HG03575 (cell line): Measurements from ENCODE around the gene ADAM12.
A peak's percentile ranks its signal among the peaks of the same experiment; 100 is the strongest.

Source experiments
- ATAC-seq: cut with Tn5 transposase; IDR thresholded peaks from one replicate; pipeline ENCODE4 v1.9.1; 2021; ENCODE audit not compliant: unreplicated experiment, insufficient number of reproducible peaks, low FRiP score; ENCODE audit errors: extremely low read depth

Gene ADAM12

DNA sequence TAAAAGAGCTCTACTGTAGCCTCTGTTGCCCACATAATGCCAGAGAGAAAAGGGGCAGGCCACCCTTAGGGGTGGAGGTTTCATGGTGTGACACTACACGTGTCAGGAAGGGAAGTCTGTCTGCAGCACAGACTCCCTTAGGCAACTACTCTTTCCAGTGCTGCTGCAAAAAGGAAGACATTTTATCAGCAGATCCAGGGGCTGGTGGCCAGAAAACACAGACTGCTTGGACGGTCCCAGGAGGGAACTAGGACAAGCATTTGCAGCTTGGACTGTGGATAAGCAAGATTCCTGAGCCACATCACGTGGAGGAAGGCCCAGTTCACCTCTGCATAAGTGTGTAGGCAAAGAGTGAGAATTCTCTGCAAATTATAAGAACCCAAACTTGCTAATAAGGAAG lies 271.1 kb downstream of the ADAM12 start:
- no peak for ATAC-seq

DNA sequence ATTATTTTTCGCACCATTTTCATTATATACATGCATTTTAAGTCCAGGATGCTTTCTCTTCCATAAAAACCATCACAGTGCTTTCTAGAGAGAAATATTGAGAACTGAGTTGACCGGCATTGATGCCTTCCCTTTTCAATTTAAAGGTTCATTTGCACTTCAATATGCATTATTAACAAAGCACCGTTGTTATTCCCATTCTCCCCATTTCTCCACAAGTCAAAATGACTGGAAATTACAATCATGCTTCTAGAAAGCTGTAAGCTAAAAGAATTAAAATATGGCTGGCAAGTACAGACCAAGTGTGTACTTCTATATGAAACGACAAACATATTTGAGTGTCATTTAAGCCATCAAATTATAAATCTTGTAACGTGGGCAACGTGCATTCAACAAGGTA lies 272.4 kb downstream of the ADAM12 start:
- ATAC-seq: no peak

DNA sequence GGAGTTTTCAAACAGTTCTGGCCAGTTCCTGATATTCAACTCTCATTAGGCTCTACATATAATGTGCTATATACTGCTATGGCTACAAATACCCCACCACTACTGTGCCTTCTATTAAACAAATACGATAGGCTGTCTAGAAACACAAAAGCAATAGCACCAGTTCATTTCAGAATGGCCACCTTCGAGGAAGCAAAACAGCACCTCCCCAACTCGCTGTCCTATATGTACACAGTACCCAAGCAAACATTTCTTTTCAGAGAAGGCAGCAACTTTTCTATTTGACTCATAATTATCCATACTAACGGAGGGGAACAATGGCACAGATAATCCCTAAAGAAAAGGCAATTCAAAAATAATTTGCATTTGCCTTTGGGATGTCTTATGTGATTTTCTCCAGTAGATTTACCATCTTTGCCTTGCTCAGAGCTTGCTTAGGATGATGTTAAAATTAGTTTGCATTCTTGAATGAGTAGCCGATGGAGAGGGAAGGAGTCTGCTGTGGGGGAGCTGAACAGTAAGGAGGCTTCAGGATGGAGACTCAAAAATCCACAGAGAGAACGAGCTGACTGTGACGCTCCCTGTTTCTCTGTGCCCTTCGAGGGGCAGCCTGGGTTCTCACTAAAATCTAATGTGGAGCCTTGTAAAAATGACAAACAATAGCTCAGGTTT lies 273.3 kb downstream of the ADAM12 start:
- no peak for ATAC-seq

DNA sequence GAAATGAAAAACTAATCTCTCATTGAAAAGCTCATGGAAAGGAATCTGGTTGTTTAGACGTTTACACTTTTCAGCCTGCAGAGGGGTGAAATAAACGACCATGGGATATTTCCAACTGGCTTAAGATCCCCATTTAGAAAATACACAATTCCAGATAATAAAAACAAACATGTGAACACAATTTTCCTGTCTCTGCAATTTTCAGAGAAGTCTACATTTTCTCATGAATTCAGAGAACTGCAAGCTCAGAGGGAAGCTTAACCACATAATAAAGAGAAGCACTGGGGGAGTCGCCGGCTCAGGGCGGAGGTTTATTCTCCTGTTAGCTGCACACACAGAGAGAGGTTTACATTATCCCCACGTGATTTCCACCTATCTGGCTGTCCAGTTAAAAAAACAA lies 276.8 kb downstream of the ADAM12 start:
- ATAC-seq: no peak

DNA sequence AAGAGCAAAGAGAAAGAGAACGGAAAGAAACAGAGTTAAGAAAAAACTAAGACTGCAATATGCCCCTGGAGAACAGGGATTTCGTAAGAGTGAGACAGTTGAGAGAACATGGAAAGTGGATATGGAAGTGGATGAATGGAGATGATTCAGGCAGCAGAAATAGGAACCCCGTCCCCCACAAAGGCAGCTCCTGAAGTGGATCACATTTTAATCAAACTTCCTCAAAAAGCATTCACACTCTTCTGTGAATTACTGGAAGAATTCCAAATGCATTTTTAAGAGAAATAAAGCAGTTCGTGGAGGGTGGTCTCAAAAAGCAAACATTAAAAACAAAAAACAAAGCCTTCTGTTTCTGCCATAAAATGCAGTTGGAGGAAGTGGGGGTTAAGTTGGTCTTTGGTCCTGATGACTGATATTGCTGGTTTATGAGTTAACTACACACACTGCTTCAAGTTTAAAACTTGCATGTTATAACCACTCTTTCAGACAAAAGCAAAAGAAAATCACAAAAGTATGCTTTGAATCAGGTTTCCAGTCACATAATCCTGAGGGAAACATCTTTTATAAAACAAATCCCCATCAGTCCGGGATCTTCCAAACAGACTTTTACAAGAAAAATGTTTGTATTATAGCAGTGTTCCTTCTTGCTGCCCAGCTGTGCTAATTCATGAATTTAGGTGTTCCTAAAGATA lies 277.6 kb downstream of the ADAM12 start:
- ATAC-seq: no peak

DNA sequence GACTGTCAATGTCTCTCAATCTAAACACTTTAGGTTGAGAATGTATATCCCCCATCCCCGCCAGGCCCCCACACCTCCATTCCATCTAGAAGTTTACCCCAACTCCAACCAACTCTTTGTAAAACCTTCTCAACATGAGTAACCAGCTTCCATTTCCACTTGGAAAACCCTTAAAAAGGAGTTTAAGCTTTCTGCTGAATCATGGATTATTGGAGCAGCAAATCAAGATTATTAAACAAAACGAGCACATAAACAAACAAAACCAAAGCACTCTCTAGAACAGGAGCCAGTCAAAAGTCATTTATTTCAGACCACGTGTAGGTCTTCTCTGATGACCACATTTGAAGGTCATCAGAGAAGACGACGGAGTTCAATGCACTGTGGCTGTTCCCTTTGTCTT lies 278.4 kb downstream of the ADAM12 start:
- ATAC-seq: no peak

DNA sequence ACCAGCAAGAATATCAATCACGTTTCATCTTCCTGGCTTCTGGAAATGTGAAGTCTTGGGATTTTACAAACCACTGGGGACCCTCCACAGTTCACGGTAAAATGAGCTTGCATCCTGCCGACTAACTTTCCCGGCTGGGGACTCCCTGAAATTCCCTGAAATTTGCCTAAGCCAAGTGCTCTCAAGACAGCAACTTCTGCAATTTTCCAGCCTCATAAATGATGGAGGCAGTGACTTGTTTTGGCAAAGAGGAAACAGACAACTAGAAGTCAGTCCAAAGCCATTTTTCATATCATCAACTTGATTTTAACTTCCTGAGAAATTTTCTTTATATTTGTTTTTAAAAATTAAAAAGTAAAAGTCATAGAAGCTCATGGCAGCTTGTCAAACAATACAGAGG lies 279.6 kb downstream of the ADAM12 start:
- no peak for ATAC-seq

DNA sequence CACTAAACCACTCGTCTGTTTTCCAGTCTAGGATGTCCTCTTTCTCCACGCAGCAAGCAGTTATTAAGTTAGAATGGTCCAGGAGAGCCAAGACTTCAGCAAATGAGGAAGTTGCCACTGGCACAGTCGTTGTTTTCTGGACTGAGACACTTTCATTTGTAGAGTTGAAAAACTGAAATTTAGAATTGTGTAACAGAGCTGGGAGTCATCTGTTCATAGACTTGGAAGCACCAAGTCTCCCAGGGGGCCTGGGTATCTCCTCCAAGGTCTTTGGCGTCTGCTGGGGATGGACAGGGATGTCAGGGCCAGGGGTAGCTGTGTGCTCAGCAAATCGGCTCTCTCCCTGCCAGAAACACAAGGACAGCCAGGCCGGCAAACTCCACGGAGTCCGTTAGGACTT lies 283.5 kb downstream of the ADAM12 start:
- ATAC-seq: no peak

DNA sequence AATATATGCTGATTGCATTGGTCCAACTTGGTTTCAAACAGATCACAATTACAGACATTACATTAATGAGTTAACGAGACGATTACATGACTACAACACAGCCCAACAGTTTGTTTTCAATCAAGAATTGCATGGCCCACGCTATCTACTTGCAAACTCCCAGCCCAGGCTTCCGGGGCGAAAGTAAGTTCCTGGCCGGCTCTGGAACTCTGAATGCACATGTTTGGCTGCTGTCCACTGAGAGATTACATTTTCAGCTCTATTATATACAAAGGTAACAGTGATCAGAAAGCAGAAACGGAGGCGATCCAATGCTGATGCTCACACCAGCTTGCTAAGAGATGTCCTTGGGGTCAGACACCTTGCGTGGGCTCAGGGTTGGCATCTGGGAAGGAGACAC lies 285.6 kb downstream of the ADAM12 start:
- no peak for ATAC-seq

DNA sequence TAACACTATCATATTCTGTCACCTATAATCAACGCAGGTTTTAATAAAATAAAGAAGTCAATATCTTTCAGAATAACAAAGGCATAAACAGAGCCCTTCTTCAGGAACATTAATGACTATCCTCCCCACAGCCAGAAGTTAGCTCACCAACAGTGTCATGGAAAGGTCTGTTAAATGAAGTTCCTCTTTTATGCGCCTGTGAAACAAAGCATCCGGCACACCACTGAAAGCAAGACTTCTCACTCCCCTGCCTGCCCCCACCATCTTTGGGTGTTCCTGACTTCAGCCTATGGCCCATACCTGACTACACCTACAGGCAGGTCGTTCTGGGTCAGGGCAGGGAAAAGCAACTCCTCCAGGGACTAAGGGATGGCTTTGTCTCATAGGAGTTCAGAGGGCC lies 286.5 kb downstream of the ADAM12 start:
- ATAC-seq: peak; percentile 74

DNA sequence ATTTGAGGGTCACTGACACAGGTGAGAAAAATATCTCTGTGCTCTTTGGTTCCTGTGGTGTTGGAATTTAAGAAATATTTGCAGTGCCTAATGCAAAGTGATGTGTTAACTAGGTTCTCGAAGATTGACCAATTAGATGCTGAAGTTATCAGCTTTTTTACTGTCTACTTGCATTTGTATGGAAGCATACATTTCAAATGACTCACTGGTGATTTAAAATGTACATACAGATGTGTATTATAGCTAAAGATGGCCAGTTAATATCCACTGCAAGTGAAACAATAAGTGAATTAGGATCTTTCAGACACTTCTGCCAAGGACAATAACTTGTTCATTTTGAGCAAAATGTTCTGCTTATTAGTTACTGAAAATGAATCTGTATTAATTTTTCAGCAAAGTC lies 287.0 kb downstream of the ADAM12 start:
- ATAC-seq: no peak

DNA sequence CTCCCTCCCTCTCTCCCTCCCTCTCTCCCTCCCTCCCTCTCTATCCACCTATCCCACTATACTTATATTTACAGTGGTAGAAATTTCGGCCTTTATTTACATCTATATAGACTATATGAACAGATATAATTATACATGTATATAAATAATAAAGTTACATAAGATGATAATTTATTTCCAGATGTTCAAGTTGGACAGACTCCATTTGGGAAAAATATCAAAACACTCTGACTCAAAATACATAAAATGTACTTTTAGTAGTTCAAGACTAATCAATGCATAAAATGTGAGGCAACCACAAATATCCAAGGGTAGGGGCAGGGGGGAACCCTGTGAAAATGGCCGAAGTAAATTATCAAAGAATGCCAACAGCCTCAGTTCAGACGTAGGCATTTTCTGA lies 288.9 kb downstream of the ADAM12 start:
- no peak for ATAC-seq

DNA sequence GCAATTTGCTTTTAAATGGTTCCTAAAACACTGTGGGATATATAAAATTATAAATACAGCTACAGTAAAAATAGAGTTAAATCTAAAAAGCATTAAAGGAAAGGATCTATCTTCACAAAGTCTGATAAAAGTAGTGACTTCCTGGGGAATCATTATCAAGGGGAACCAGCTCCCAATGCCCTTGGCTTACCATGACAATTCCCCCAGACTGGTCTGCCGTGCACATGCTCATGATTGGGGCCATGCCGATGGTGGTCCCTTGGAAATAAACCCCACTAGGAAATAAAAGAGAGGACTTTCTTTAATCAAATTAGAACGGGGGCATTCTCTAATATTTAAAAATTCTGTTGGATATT lies 290.1 kb downstream of the ADAM12 start:
- ATAC-seq: no peak

DNA sequence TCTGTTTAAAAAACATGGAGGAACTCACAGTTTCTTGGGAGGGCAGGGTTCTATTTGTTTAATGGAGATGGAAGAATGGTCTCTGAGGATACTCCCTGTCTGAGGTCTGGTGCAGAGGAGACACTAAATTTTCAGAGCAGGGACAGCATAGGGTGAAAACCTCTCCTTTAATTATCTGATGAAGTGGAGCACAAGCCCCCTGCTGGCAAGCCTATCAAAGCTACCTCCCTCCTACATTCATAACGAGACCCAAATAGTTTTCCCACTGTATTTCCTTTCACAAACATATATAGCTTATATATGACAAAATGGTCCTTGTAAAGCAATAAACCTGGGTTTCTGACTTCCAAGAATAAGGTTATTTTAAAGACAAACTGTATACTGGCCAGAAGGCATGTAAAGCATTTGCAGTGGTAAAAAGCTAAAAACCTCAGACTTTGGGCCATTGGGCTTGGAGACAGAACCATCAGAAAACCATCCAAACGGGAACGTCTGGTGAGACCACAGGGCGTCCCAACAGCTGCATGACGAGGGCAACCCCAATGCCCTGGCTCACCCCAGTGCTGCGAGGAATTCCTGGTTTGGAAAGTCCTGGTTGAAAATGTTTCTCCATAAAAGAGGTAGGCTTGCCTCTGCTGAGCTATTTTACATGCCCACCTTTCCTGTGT lies 290.6 kb downstream of the ADAM12 start:
- ATAC-seq: no peak

DNA sequence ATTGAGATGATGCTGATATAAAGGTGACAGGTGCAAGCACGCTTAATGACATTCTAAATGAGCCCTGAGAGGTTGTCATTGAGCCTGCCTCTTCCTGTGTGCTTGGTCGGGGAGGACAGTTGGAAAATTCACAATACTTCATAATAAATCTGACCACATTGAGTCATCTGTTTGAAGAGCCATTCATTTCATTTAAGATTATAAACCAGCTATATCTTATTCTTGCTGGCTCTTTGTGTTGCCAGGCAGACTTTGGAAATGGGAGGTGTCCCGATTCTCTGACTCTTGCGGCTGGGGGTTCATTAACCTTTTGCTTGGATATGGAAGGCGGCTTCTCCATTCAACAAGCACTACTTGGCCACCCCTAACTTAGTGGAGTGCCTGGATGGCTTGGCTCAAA lies 293.7 kb downstream of the ADAM12 start:
- ATAC-seq: no peak

DNA sequence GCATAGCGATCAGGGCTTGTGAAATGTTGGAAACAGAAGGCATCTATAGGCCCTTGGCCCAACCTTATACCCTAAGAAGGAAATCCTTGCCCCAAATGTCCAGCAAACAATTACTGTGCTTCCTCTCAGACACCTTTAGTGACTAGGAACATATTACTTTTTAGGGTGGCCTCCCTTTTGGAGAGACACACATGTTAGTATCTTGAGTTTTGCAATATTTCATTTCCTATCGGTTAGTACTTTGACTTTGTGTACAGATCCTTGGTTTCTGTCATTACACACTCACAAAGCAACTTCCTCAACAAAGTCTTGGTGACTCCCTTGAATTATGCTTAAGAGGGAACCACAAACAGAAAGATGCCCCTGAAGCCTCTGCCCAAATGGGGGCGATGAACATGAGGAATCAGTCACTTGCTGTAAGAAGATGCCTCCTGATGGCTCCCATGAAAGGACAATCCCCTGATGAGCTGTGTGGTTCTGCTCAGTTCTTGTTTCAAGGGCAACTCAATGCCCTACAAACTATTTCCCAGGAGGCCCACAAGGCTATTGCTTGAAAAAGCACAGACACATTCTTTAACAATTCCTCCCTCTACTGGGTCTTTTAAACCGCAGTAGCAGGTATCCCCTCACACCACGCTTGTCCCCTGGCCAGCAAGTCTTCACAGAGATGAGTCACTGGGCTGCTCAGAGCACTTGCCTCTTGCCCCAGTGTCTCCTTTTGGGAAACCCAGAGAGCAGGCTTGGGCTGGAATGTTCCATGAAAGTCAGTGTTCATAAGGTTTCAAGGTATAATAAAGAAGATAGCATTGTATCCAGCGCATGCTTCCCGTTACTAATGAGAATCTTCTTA lies 295.7 kb downstream of the ADAM12 start:
- no peak for ATAC-seq

DNA sequence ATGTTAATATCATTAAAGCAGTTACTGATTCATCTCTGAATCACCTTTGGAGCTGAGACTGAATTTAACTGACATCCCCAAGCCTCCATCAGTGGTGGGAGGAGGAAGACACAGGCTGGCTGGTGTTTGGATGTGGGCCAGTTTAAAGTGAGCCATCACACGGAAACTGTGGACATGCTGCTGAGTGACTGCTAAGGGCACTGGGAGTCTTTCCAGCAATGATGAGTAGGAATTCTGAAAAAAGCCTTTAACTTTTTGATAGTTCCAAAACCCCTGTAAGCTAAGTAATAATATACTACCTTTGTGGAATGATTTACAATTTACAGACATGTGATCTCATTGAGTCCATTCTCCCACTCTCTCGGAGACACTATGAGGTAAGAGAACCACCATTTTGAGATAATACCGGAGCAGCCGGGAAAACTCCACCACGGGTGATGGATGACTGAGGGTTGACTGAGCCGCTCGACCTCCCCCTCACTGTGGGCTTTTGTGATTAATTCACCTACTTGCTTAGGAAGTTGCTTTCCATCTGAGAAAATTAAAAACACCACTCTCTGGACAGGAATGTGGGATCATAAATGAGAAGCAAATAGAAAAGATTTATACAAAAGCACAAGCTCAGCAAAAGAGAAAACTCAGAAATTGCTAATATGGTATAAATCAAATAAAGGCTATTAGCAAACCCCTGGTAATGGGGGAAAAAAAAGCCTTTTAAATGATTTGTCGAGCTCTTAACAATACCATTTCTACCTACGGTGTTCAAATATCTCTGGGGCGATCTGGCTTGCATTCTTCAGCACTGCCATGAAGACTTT lies 297.2 kb downstream of the ADAM12 start:
- no peak for ATAC-seq

DNA sequence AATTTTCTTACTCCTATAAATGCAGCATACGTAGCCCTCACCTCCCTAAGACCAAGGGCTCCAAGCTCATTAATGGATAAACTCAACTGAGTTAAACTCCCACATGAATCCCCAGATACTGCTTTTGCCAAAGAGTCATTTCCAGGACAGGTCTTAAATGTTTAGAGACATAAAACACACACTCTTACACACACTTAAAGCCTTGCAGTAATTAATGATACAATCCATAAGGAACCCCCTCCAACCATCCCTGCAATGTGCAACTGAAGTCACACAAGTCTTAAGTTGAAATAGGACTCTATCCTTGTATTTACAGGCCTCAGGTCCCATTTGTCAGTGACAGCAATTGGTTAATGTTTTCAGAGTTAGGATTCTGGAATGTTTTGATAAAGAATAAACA lies 297.8 kb downstream of the ADAM12 start:
- no peak for ATAC-seq
